Osteocyte (in vitro differentiated cells): ENCODE measurements around the gene WNT3A. TPM values are rescaled to one million over a fixed set of nuclear protein-coding genes. Genes with fewer than 3 reads are reported as not detected.
A peak's percentile ranks its signal among the peaks of the same experiment; 100 is the strongest.

ENCODE experiments used
- DNase-seq: peaks from one replicate; pipeline ENCODE4 v3.0.0; 2021; ENCODE audit warnings: mixed read lengths; ENCODE audit not compliant: unreplicated experiment; ENCODE audit errors: extremely low spot score
- H3K27ac Mint-ChIP-seq: one replicate; pipeline ENCODE4 v1.8.0; 2021; ENCODE audit warnings: mild to moderate bottlenecking, mixed read lengths; ENCODE audit not compliant: unreplicated experiment
- H3K27me3 Mint-ChIP-seq: one replicate; pipeline ENCODE4 v1.8.0; 2021; ENCODE audit warnings: mixed read lengths; ENCODE audit not compliant: unreplicated experiment
- H3K36me3 Mint-ChIP-seq: one replicate; pipeline ENCODE4 v1.8.0; 2021; ENCODE audit warnings: mixed read lengths; ENCODE audit not compliant: unreplicated experiment
- H3K4me1 Mint-ChIP-seq: one replicate; pipeline ENCODE4 v1.8.0; 2021; ENCODE audit warnings: mixed read lengths; ENCODE audit not compliant: unreplicated experiment
- H3K4me3 Mint-ChIP-seq: one replicate; pipeline ENCODE4 v1.8.0; 2021; ENCODE audit warnings: mild to moderate bottlenecking, moderate library complexity, mixed read lengths; ENCODE audit not compliant: unreplicated experiment
- H3K9me3 Mint-ChIP-seq: one replicate; pipeline ENCODE4 v1.8.0; 2021; ENCODE audit warnings: mixed read lengths; ENCODE audit not compliant: unreplicated experiment
- CTCF ChIP-seq: fragments of 200-600 bp; sonication (generic); IDR thresholded peaks from 2 replicates; pipeline ENCODE4 v1.5.0; 2021; ENCODE audit warnings: antibody characterized with exemption, mild to moderate bottlenecking, moderate library complexity
- microRNA-seq: library from miRNA; unstranded; fragments of <30 nt; microRNA quantifications from one replicate; pipeline ENCODE4 v1.1.0, GENCODE V29; 2020; ENCODE audit not compliant: unreplicated experiment
- total RNA-seq: library from RNA; stranded (reverse); gene quantifications from 2 replicates; pipeline ENCODE4 v1.2.1, GENCODE V29; 2021

Gene WNT3A
- total RNA-seq, 1 donor from 2014 or later: not detected

GRCh38 chr1:228109962-228110488 is 103.2 kb downstream of the WNT3A start:
- TF ChIP-seq CTCF: no peak
- H3K27me3 Mint-ChIP-seq: no peaks in the 10 kb centered on the region
- H3K4me1 Mint-ChIP-seq: peaks cover 16% of the 10 kb centered on the region
- H3K36me3 Mint-ChIP-seq: peaks cover 2% of the 10 kb centered on the region
- H3K9me3 Mint-ChIP-seq: no peaks in the 10 kb centered on the region
- DNase-seq: no peak
- H3K27ac Mint-ChIP-seq: peak overlapping the region; percentile 87
- peak overlapping the region; percentile 89 for H3K4me3 Mint-ChIP-seq

- no peaks in the 10 kb centered on the region for H3K27me3 Mint-ChIP-seq
- H3K9me3 Mint-ChIP-seq: no peaks in the 10 kb centered on the region
- H3K27ac Mint-ChIP-seq: no peak overlapping the region
- no peak for DNase-seq
- no peak for TF ChIP-seq CTCF
- no peak overlapping the region for H3K4me3 Mint-ChIP-seq
- H3K4me1 Mint-ChIP-seq: peaks cover 16% of the 10 kb centered on the region
- H3K36me3 Mint-ChIP-seq: peaks cover 2% of the 10 kb centered on the region
These were observed 103.8 kb downstream of the WNT3A start for GRCh38 chr1:228110556-228110955.

Small RNA genes within 50 kb of the gene (microRNA-seq; reads per million reads assigned to microRNA genes)
- not detected for gene MIR3620

Other genes with a start within 250 kb of the WNT3A start
- gene PRSS38, start 191.3 kb upstream of the WNT3A start, total RNA-seq: not detected in 2 replicates
- 4.8 and 4.9 TPM in 2 replicates for gene WNT9A, start 59.1 kb upstream of the WNT3A start, total RNA-seq
- gene ARF1, start 75.7 kb downstream of the WNT3A start, total RNA-seq: 305 and 306 TPM in 2 replicates
- 13.0 and 13.6 TPM in 2 replicates for gene C1orf35, start 96.3 kb downstream of the WNT3A start, total RNA-seq
- 46.1 and 47.4 TPM in 2 replicates for gene MRPL55, start 102.3 kb downstream of the WNT3A start, total RNA-seq
- gene GUK1, start 133.3 kb downstream of the WNT3A start, total RNA-seq: 150 and 166 TPM in 2 replicates
- gene GJC2, start 142.9 kb downstream of the WNT3A start, total RNA-seq: 1.6 TPM in 2 replicates
- 8.1 TPM in 2 replicates for gene IBA57, start 158.8 kb downstream of the WNT3A start, total RNA-seq
- gene OBSCN, start 201.0 kb downstream of the WNT3A start, total RNA-seq: 15.2 and 16.1 TPM in 2 replicates